GM12874 (cell line): Measurements from ENCODE around the gene INPP4B.

Experiments used
- TF ChIP-seq, protein P1 (sequence below): IDR thresholded peaks from 2 replicates; pipeline ENCODE4 v1.5.1; 2011; ENCODE audit warnings: low read depth, mild to moderate bottlenecking, control low read depth, low read length, moderate library complexity; ENCODE audit not compliant: insufficient read depth

The INPP4B gene

DNA sequence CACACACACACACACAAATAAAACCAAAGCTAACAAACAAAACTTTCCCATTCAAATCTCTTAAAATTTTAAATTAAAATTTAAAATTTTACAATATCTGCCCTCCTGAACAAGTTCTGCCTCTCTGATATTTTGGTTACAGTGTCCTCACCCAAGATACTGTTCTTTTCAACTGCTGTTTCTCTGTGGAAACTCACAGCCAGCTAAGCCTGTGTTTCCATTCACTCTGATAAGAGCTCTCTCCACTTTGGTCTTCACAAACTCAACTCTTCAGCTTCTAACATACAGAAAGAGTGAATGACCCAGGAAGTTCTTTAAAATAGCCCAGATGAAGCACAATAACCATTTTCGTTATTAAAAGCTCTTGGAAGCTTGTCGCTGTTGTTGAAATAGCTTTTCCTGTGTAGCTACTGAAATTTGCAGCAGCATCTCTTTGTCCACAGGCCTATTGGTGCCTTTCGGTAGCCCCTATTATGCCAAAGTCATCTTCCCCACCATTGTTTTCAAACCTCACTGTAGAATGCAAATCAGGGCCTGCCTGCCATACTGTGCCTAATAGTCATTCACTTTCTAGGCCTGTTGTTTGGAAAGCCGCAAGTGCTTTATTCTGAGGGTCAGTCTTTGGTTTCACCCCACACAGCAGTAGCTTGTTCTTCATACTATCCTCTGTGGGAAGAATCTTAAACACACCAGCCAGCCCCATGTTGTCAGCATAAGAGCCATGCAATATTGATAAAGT, 19.4 kb downstream of the INPP4B start:
- TF ChIP-seq, protein P1, sequence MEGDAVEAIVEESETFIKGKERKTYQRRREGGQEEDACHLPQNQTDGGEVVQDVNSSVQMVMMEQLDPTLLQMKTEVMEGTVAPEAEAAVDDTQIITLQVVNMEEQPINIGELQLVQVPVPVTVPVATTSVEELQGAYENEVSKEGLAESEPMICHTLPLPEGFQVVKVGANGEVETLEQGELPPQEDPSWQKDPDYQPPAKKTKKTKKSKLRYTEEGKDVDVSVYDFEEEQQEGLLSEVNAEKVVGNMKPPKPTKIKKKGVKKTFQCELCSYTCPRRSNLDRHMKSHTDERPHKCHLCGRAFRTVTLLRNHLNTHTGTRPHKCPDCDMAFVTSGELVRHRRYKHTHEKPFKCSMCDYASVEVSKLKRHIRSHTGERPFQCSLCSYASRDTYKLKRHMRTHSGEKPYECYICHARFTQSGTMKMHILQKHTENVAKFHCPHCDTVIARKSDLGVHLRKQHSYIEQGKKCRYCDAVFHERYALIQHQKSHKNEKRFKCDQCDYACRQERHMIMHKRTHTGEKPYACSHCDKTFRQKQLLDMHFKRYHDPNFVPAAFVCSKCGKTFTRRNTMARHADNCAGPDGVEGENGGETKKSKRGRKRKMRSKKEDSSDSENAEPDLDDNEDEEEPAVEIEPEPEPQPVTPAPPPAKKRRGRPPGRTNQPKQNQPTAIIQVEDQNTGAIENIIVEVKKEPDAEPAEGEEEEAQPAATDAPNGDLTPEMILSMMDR = no peak

DNA sequence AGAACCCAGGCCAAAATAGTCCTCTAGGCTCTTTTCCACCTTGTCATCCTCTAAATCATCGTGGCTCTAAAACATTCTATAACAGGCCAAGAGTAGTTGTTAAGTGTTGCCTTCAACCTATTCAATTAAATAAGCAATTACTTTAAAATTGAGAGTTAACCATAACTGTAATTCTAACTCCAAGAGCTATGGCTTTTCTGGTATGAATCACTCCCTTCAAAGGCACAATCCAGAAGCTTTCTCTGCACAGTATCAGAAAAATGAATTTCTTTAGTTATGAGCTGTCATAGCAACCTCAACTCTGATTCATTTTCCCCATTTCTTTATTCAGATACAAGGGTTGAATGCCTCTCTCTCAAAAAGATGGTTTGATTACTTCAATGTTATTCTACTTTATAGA, 21.7 kb downstream of the INPP4B start:
- TF ChIP-seq, protein P1 = no peak

DNA sequence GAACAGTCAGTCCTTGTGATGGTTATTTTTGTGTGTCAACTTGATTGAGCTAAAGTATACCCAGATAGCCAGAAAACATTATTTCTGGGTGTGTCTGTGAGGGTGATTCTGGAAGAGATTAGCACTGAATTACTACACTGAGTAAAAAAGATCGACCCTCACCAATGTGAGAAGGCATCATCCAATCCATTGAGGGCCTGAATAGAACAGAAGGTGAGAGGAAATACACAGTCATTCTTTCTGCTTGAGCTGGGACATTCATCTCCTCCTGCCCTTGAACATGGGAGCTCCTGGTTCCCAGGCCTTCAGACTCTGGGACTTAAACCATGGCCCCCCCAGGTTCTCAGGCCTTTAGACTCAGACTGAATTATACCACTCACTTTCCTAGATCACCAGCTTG, 22.3 kb downstream of the INPP4B start:
- TF ChIP-seq, protein P1 = no peak

DNA sequence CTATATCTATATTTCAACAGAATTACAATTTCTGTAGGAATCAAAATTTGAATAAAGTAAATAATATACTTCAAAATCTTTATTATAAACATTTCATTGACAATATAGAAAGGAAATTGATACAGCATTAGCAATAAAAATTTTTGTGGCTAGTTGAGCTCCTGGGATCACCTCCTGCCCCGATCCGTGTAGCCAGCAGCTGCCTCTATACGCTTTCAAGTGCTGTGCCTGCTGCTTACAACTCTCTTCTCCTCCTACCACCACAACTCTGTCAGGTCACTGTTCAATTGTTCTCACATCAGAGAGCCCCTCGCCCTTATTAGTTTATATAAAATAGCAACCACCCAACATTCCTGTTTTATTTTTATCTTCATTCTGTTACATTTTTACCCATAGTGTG, 27.6 kb downstream of the INPP4B start:
- TF ChIP-seq, protein P1 = no peak

- TF ChIP-seq, protein P1 = no peak
Measured at GRCh38 chr4:142818031-142818430, 28.1 kb downstream of the INPP4B start.

- TF ChIP-seq, protein P1 = no peak
Measured at GRCh38 chr4:142817442-142817841, 28.7 kb downstream of the INPP4B start.

- TF ChIP-seq, protein P1 = no peak
Measured at GRCh38 chr4:142815834-142816233, 30.3 kb downstream of the INPP4B start.
